ENCODE results near the gene TOP2B.
A peak's percentile ranks its signal among the peaks of the same experiment; 100 is the strongest.

Gene TOP2B

GRCh38 chr3:25610167-25610566 is 54.5 kb downstream of the TOP2B start:
- no peak overlapping the region for H3K4me3 ChIP-seq (ENCODE audit: low read depth, low read length)
- no peak for DNase-seq
- TF ChIP-seq CTCF (IDR thresholded peaks at IDR 0.05; ENCODE audit: low read depth, low read length), result no peak
- no peaks in the 10 kb centered on the region for H3K27me3 ChIP-seq (ENCODE audit: insufficient read depth, low read depth, severe bottlenecking)
- no peaks in the 10 kb centered on the region for H3K9me3 ChIP-seq (ENCODE audit: severe bottlenecking)
- no peak overlapping the region for H3K27ac ChIP-seq
- H3K36me3 ChIP-seq, result peaks cover 84% of the 10 kb centered on the region

GRCh38 chr3:25604107-25604805 is 60.5 kb downstream of the TOP2B start:
- H3K36me3 ChIP-seq, result peaks cover 77% of the 10 kb centered on the region
- no peak overlapping the region for H3K27ac ChIP-seq
- DNase-seq, result no peak
- TF ChIP-seq CTCF (IDR thresholded peaks at IDR 0.05; ENCODE audit: low read depth, low read length), result no peak
- H3K27me3 ChIP-seq (ENCODE audit: insufficient read depth, low read depth, severe bottlenecking), result no peaks in the 10 kb centered on the region
- H3K4me3 ChIP-seq (ENCODE audit: low read depth, low read length), result no peak overlapping the region
- H3K9me3 ChIP-seq (ENCODE audit: severe bottlenecking), result no peaks in the 10 kb centered on the region

DNA sequence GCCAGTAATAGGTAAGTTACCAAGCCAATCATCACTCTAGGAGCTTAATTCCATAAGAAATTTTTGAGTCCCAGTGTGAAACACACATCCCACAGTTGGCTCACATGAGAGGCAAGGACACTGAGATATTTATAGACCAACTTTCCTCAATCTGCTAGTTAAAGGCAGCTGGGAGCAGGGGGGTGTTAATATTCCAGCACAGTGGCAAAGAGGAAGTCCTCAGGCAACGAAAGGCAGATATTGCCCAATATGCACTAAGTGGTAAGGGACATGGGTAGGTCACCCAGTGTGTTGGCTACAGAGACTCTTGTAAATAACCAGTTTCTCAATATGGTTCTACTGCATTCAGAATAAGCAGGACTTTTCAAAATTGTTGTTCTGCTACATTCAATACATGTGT is 61.0 kb downstream of the TOP2B start:
- H3K27me3 ChIP-seq (ENCODE audit: insufficient read depth, low read depth, severe bottlenecking), result no peaks in the 10 kb centered on the region
- no peaks in the 10 kb centered on the region for H3K9me3 ChIP-seq (ENCODE audit: severe bottlenecking)
- no peak for DNase-seq
- no peak for TF ChIP-seq CTCF (IDR thresholded peaks at IDR 0.05; ENCODE audit: low read depth, low read length)
- peaks cover 74% of the 10 kb centered on the region for H3K36me3 ChIP-seq
- H3K27ac ChIP-seq, result no peak overlapping the region
- no peak overlapping the region for H3K4me3 ChIP-seq (ENCODE audit: low read depth, low read length)

GRCh38 chr3:25597535-25598101 is 67.1 kb downstream of the TOP2B start:
- no peak overlapping the region for H3K27ac ChIP-seq
- peaks cover 34% of the 10 kb centered on the region for H3K36me3 ChIP-seq
- DNase-seq, result no peak
- H3K4me3 ChIP-seq (ENCODE audit: low read depth, low read length), result no peak overlapping the region
- no peak for TF ChIP-seq CTCF (IDR thresholded peaks at IDR 0.05; ENCODE audit: low read depth, low read length)
- H3K27me3 ChIP-seq (ENCODE audit: insufficient read depth, low read depth, severe bottlenecking), result no peaks in the 10 kb centered on the region
- no peaks in the 10 kb centered on the region for H3K9me3 ChIP-seq (ENCODE audit: severe bottlenecking)

DNA sequence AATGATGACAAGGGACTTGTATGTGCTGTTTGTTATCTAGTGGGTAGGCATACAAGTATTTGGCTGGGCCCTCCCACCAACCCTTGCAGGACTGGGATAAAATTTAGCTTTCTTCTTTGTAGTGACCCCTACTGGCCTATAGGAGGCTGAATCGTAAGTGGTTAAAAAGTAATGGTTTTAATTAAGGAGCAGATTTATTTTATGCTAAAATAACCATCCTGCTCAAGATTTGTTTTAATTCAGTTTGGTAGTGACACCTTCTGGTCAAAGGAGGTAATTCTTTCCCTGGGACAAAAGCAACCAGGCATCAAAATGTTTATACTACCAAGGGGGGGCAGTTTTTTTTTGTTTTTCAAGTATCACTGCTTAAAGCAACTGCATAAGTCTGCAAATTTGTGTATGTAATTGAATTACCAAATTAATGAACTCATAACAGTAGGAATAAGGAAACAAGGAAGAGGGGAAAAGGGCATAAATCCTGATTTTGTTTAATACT is 70.7 kb downstream of the TOP2B start:
- no peak overlapping the region for H3K27ac ChIP-seq
- no peak; the same call in 1 of the 2 replicates for TF ChIP-seq CTCF (IDR thresholded peaks at IDR 0.05; ENCODE audit: low read depth, low read length)
- no peaks in the 10 kb centered on the region for H3K27me3 ChIP-seq (ENCODE audit: insufficient read depth, low read depth, severe bottlenecking)
- H3K9me3 ChIP-seq (ENCODE audit: severe bottlenecking), result no peaks in the 10 kb centered on the region
- H3K4me3 ChIP-seq (ENCODE audit: low read depth, low read length), result no peak overlapping the region
- H3K36me3 ChIP-seq, result peaks cover 16% of the 10 kb centered on the region
- DNase-seq, result peak; percentile 30

Measured in WERI-Rb-1 (cell line).